Ovary (tissue), 3 donors: ENCODE results near the gene GPR101.

Experiments
- EP300 ChIP-seq: sonication (generic); formaldehyde crosslinking; IDR thresholded peaks from one replicate; pipeline ENCODE4 v1.6.1; 2017; ENCODE audit warnings: antibody characterized with exemption
- POLR2A ChIP-seq: fragments of 450-650 bp; IDR thresholded peaks from one replicate; pipeline ENCODE4 v1.6.1; 2017; ENCODE audit warnings: antibody characterized with exemption, mild to moderate bottlenecking, moderate library complexity
- TF ChIP-seq, protein P1 (sequence below), 3 donors: fragments of 450-650 bp in 2 of 3; fragments of 200-600 bp in 1 of 3; IDR thresholded peaks; one replicate each; pipeline versions ENCODE4 v1.5.1 to v1.8.0; 2016 to 2022; ENCODE audit warnings: antibody characterized with exemption in 3 of 3, mild to moderate bottlenecking in 1 of 3
- donor health status: DM: no; HTN: no; CAD: no.

DNA sequence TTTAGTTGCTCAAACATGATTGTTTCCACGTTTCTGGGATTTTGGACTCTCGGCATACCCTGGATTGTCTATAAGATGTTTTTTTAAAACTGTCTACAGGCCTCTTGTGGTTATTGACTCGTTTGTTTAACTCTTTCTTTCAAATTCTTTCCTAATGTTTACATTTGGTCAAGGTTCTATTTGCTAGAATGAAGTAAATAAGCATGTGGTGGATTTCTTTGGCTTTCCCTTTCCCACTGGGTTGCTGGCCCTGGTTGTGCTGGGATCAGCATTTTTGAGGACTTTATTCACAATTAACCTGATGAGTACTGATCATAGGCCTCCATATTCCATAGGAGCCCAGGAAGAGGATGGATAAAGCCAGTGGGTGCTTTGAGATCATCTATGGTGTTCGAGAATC lies 11.1 kb upstream of the GPR101 start:
- TF ChIP-seq, protein P1, sequence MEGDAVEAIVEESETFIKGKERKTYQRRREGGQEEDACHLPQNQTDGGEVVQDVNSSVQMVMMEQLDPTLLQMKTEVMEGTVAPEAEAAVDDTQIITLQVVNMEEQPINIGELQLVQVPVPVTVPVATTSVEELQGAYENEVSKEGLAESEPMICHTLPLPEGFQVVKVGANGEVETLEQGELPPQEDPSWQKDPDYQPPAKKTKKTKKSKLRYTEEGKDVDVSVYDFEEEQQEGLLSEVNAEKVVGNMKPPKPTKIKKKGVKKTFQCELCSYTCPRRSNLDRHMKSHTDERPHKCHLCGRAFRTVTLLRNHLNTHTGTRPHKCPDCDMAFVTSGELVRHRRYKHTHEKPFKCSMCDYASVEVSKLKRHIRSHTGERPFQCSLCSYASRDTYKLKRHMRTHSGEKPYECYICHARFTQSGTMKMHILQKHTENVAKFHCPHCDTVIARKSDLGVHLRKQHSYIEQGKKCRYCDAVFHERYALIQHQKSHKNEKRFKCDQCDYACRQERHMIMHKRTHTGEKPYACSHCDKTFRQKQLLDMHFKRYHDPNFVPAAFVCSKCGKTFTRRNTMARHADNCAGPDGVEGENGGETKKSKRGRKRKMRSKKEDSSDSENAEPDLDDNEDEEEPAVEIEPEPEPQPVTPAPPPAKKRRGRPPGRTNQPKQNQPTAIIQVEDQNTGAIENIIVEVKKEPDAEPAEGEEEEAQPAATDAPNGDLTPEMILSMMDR (IDR thresholded peaks at IDR 0.05), result no peak
- TF ChIP-seq POLR2A (no peak), EP300 (no peak)
